Measurements from ENCODE around the gene FKBP15.
"Not testable (repeated sequence)": the region's sequence is repeated elsewhere in the genome, so short reads cannot be mapped to it uniquely, and the experiment has no call there.

The FKBP15 gene

GRCh38 chr9:113149561-113149960 lies 71.5 kb downstream of the FKBP15 start:
- DNase-seq (ENCODE audit: low spot score): not testable (repeated sequence)

DNA sequence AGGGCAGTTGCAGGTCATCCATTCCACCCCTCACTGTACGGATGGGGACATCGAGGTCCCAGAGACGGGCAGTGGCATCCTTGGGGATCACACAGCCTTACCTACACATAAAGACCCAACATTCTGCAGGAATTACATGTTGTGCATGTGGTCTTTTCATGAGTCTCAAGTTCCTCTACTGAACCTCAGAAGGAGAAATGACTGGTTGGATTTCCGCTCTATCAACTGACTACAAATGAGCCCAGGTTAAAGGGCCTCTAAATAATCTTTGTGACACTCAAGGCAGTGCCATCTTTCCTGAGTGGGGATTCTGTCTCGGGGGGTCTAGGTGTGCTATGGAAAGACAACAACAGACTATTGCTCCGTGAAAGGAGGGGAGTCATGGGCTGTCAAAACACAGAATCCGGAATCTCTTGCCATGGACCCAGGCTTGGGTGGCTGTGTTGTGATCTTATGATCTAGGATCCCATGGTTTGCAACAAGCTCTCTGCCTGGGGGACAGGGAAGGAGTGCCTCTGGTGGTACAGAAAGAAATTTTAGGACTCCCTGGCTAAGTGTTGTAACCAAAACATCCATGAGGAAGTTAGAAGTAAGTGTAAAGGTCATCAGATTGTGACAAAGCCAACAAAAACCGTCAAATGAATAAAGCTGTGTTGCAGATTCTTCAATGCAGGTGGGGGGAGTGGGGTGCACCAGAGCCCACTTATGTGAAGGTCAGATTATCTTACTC lies 72.1 kb downstream of the FKBP15 start:
- peak; percentile 8 for DNase-seq (ENCODE audit: low spot score)

GRCh38 chr9:113148372-113148705 lies 72.7 kb downstream of the FKBP15 start:
- no peak for DNase-seq (ENCODE audit: low spot score)

DNA sequence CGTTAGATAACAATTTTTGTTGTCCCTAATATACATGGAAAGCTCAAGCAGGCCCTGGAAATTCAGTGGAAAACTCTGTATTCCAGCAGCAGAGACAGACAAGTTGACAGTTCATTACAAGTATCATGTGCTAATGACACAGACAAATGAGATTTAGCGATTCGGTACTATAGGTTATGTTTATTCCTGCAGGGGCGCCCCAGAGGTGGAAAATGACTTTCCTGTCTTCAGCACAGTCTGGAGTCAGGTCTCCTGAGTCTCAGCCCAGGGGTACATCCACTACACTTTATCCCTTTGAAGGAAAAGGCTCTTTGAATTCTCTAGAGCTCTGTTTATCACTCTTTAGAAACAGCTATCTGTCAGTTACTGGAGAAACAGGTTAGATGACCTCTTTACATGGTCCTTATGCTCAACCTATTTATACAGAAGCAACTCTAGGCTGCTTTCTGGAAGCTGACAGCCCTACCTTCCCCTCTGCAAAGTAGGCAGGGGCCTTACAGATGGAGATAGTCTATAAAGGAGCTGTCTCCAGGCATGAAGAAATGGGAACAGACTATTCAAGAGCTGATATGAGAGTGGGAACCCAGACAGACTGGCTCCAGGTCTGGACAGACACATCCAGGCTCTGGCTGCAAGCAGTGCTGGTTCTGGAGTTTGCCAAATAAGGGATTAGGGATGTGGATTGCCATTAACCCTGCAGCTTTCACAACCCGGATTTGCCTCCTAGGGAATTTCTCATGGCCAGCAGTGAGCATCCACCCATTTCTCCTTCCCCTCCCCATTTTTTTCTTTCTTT lies 77.4 kb downstream of the FKBP15 start:
- no peak for DNase-seq (ENCODE audit: low spot score)

DNA sequence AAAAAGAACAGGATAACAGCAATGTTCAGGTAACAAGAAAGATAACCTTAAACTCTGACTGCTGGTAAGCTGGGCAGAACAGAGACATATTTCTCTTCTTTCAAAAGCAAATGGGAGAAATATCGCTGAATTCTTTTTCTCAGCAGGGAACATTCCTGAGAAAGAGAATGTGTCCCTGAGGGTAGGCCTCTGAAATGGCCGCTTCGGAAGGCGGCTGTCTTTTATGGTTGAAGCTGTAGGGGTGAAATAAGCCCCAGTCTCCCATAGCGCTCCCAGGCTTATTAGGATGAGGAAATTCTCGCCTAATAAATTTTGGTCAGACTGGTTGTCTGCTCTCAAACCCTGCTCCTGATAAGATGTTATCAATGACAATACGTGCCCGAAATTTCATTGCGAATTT lies 80.2 kb downstream of the FKBP15 start:
- not testable (repeated sequence) for DNase-seq (ENCODE audit: low spot score)

- no peak for DNase-seq (ENCODE audit: low spot score)
These were observed 81.1 kb downstream of the FKBP15 start for GRCh38 chr9:113139953-113140352.

- no peak for DNase-seq (ENCODE audit: low spot score)
These were observed 81.8 kb downstream of the FKBP15 start for GRCh38 chr9:113139225-113139829.

GRCh38 chr9:113138760-113139159 lies 82.3 kb downstream of the FKBP15 start:
- DNase-seq (ENCODE audit: low spot score): no peak

DNA sequence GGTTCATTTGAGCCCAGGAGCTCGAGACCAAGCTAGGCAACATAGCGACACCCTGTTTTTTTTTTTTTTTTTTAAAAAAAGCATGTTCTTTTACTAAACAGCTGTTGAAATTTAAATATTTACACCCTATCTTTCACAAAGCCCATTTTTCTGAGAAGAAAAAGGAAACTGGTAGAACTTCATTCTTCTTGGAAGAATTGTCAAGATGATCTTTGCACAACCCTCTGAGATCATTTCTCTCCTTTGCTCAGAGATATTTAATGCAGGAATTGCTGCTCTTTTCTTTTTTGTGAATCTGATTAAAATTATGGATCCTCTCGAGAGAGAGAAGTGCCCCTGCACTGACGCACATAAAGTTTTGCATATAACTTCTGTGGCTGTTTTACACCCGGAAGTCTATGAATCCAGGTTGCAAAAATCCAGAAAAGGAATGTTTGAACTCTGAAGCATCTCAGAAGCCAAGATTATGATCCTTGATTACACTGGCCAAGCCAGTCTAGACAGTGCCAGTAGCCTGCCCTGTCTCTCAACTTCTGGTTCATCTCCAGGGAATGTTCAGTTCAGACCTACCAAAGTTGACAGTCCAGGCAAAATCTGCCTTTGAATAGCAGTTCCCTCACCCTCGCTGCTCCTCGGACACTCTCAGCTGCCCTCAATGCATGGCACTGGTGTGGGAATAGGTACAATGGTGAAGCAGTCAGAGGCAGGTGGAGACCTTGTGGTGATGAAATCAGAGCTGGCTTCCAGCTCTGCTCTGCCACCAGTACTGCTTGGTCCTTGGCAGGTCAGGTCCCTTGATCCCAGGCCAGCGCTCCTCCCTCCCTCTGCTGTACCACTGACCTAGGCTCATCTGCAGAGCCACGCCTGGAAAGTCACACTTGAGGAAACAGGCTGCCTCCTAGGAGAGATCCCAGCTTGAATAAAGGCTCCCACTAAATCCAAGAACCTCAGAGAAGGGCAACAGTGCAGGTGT lies 83.6 kb downstream of the FKBP15 start:
- no peak for DNase-seq (ENCODE audit: low spot score)

- DNase-seq (ENCODE audit: low spot score): no peak
These were observed 89.4 kb downstream of the FKBP15 start for GRCh38 chr9:113131689-113132151.

- no peak for DNase-seq (ENCODE audit: low spot score)
These were observed 91.2 kb downstream of the FKBP15 start for GRCh38 chr9:113129884-113130283.

DNA sequence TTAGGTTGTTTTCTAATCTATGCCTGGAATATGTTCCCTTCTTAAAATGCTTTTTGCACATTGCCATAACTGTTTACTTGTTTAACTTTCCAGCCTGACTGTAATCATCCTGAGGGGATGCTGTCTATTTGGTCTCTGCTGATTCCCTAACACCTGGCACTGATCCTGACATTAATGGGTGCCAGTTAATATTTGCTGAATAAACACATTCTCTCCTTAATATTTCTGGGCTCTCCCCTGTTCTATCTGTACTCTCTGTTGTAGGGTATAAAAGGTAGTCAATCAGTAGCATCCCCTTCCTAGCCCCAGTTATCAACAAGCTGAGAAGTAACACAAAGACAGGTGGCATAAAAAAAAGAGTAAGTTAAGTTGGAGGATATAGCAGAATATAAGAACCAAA lies 91.6 kb downstream of the FKBP15 start:
- no peak for DNase-seq (ENCODE audit: low spot score)

- DNase-seq (ENCODE audit: low spot score): peak; percentile 10
These were observed 95.6 kb downstream of the FKBP15 start for GRCh38 chr9:113125386-113126035.

- DNase-seq (ENCODE audit: low spot score): not testable (repeated sequence)
These were observed 102.2 kb downstream of the FKBP15 start for GRCh38 chr9:113118829-113119228.
